Prostate gland (tissue), 2 donors: ENCODE results near the gene CCND1.

ENCODE experiments used
- POLR2A ChIP-seq: fragments of 450-650 bp; IDR thresholded peaks from one replicate; pipeline ENCODE4 v1.6.1; 2016; ENCODE audit warnings: antibody characterized with exemption, mild to moderate bottlenecking
- POLR2AphosphoS5 ChIP-seq: sonication (generic); formaldehyde crosslinking; IDR thresholded peaks from one replicate; pipeline ENCODE4 v1.6.1; 2017; ENCODE audit warnings: antibody characterized with exemption
- TF ChIP-seq, protein P1 (sequence below), 4 experiments: fragments of 200-600 bp in 2 of 4; fragments of 450-650 bp in 2 of 4; sonication (generic) in 2 of 4; IDR thresholded peaks; 1 replicate in 3 of 4; 2 replicates in 1 of 4; pipeline ENCODE4 v1.5.1; 2016 to 2019; ENCODE audit warnings: antibody characterized with exemption in 4 of 4, mild to moderate bottlenecking in 2 of 4, moderate library complexity in 2 of 4

DNA sequence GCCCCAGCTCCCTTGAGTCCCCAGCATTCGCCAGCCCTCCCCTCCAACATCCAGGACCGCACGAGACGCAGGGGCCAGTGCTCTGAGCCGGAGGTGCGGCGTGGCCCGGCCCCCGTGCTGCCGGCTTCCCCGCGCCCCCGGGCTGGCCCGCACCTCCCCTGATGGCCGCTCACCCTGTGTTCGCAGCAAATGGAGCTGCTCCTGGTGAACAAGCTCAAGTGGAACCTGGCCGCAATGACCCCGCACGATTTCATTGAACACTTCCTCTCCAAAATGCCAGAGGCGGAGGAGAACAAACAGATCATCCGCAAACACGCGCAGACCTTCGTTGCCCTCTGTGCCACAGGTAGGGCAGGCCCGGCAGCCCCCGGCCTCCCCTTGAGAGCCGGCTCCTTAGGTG is 2.7 kb downstream of the CCND1 start:
- TF ChIP-seq POLR2A = no peak
- TF ChIP-seq, protein P1, sequence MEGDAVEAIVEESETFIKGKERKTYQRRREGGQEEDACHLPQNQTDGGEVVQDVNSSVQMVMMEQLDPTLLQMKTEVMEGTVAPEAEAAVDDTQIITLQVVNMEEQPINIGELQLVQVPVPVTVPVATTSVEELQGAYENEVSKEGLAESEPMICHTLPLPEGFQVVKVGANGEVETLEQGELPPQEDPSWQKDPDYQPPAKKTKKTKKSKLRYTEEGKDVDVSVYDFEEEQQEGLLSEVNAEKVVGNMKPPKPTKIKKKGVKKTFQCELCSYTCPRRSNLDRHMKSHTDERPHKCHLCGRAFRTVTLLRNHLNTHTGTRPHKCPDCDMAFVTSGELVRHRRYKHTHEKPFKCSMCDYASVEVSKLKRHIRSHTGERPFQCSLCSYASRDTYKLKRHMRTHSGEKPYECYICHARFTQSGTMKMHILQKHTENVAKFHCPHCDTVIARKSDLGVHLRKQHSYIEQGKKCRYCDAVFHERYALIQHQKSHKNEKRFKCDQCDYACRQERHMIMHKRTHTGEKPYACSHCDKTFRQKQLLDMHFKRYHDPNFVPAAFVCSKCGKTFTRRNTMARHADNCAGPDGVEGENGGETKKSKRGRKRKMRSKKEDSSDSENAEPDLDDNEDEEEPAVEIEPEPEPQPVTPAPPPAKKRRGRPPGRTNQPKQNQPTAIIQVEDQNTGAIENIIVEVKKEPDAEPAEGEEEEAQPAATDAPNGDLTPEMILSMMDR (IDR thresholded peaks at IDR 0.05) = no peak
- no peak for TF ChIP-seq POLR2AphosphoS5
